HG03139 (cell line): ENCODE results near the gene NOSIP.

ENCODE experiments used
- ATAC-seq: cut with Tn5 transposase; IDR thresholded peaks from one replicate; pipeline ENCODE4 v1.9.1; 2021; ENCODE audit not compliant: unreplicated experiment

The NOSIP gene

DNA sequence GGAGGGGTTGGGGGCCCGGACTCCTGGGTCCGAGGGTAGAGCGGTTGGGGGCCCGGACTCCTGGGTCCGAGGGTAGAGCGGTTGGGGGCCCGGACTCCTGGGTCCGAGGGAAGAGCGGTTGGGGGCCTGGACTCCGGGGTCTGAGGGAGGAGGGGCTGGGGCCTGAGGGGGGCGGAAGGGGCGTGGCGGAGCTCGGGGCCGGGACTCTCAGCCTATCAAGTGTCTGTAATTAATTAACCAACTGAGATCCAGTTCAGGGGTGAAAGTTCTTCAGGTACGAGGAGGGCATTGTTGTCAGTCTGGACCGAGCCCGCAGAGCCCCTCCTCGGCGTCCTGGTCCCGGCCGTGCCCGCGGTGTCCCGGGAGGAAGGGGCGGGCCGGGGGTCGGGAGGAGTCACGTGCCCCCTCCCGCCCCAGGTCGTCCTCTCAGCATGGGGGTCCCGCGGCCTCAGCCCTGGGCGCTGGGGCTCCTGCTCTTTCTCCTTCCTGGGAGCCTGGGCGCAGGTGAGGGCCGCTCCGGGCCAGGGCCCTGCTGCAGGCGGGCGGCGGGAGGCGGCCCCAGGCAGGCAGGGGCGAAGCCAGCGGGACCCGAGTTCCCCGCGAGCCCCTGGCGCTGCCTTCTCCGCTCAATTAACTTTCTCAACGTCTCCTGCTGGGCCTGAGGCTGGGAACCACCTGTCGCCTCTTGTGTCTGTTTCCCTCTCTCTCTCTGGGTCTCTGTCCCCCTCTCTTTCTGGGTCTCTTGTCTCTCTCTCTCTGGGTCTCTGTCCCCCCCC lies 67.2 kb downstream of the NOSIP start:
- ATAC-seq = no peak

DNA sequence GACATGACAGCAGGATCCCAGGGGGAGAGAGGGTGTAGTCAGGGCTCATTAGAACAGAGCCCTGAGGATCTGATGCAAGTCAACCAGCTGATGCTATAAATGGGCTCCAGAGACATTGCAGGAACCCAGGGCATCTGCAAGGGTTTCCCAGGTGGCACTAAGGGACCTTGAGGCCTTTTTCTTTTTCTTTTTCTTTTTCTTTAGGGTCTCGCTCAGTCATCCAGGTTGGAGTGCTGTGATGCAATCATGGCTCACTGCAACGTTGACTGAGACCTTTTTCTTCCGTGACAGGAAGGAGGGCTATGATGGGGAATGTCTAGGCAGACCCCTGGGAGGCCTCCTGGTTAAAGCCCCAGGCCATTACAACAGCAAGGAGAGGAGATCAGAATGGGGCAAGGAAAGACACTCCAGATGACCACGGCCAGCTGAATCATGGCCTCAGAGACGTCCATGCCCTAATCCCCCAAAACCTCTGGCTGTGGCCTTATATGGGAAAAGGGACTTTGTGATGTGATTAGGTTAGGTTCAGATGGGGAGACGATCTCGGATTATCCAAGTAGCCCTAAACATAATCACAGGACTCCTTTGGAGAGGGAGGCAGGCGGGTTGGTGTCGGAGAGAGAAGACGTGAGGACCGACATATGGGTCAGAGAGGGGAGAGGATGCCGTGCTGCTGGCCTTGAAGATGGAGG lies 72.4 kb downstream of the NOSIP start:
- ATAC-seq = no peak

DNA sequence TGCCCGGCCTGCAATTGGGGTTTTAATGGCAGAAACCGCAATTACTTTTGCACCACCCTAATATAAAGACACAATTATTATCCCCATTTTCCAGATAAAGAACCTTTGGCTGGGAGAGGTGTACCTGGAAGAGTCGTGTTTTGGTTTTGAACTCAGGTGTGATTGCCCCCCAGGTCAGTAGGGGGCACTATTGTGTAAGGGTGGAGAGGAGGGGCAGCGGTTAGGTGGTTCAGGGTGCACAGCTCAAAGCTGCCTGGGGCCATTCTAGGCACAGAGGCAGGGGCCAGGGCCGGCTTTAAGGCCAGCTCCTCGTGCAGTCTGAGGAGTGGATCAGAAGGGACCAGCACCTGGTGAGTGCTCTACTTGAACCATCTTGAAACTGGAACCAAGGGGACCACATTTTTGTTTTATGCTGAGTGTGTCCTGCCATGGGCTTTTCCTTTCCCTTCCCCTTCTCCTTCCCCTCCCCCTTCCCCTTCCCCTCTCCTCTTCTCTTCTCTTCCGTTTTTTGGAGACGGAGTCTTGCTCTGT lies 73.7 kb downstream of the NOSIP start:
- ATAC-seq = no peak
